22Rv1 (cell line): ENCODE measurements around the gene BCL11A.

Source experiments
- ZFX ChIP-seq: fragments of 450-650 bp; IDR thresholded peaks from 2 replicates; pipeline ENCODE4 v1.6.1; 2017; ENCODE audit warnings: antibody characterized with exemption, borderline replicate concordance
- TF ChIP-seq, protein P1 (sequence below): fragments of 450-650 bp; IDR thresholded peaks from 2 replicates; pipeline ENCODE4 v1.5.1; 2017; ENCODE audit warnings: mild to moderate bottlenecking

DNA sequence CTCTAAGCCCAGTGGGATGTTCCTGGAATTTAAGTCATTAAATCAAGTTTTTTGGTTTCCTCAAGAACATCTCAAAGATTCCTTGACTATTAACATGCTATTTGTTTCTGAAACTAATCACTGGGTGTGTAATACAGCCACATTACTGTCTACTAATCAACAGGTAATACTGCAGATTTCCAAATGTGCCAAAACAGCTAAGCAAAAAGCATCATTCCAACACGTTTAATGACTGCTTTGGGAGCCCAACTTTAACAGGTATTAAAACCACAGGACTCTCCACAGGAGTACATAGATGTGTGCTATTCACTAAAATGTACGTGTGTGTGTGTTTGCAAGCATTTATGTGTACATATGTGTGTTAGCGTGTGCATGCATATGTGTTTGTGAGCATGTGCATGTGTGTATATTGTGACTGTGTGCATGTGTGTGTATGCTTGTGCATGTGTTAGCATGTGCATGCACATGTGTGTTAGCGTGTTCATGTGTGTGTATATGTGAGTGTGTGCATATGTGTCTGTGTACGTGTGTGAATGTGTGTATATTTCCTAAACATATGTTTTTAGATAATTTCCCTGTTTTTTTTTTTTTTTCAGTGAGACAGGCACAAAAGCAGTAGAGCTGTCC lies 80.7 kb downstream of the BCL11A start:
- TF ChIP-seq, protein P1, sequence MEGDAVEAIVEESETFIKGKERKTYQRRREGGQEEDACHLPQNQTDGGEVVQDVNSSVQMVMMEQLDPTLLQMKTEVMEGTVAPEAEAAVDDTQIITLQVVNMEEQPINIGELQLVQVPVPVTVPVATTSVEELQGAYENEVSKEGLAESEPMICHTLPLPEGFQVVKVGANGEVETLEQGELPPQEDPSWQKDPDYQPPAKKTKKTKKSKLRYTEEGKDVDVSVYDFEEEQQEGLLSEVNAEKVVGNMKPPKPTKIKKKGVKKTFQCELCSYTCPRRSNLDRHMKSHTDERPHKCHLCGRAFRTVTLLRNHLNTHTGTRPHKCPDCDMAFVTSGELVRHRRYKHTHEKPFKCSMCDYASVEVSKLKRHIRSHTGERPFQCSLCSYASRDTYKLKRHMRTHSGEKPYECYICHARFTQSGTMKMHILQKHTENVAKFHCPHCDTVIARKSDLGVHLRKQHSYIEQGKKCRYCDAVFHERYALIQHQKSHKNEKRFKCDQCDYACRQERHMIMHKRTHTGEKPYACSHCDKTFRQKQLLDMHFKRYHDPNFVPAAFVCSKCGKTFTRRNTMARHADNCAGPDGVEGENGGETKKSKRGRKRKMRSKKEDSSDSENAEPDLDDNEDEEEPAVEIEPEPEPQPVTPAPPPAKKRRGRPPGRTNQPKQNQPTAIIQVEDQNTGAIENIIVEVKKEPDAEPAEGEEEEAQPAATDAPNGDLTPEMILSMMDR, result no peak
- no peak for TF ChIP-seq ZFX
